Endothelial cell of umbilical vein (primary cell): Measurements from ENCODE around the gene DNMT1. TPM values are rescaled to one million over a fixed set of nuclear protein-coding genes. Genes with fewer than 3 reads are reported as not detected.

Experiments used
- BruUV-seq: library from RNA; stranded (reverse); fragments of 400-500 nt; replicated peaks from 2 replicates; lab custom pipeline; 2021; lab: Mats Ljungman, UMichigan
- CTCF ChIA-PET: fragments of 300-600, 350-600 bp; sonication (Branson Sonifier 250); formaldehyde crosslinking; loops from one replicate; lab custom pipeline; 2021; ENCODE audit warnings: antibody characterized with exemption, inconsistent platforms; lab: Charles Lee
- POLR2A ChIA-PET: fragments of 300-600, 350-600 bp; sonication (Branson Sonifier 250); formaldehyde crosslinking; loops from one replicate; lab custom pipeline; 2021; ENCODE audit warnings: antibody characterized with exemption, inconsistent platforms; lab: Charles Lee
- DNase-seq: peaks from one replicate; pipeline ENCODE4 v3.0.0-alpha.2; 2011; ENCODE audit warnings: low read depth, low spot score
- FAIRE-seq: peaks from 2 replicates; lab custom pipeline; 2011; peaks lifted over from hg19 to GRCh38; lab: Jason Lieb, UNC
- H2AFZ ChIP-seq: 2 replicates; pipeline ENCODE4 v1.6.0; 2012; ENCODE audit warnings: low read depth, low read length, control low read depth, inconsistent platforms
- H3K27ac ChIP-seq: 2 replicates; pipeline ENCODE4 v1.5.1; 2011; ENCODE audit warnings: low read depth, mild to moderate bottlenecking, control low read depth, low read length, moderate library complexity; ENCODE audit not compliant: insufficient read depth
- H3K27me3 ChIP-seq, 2 experiments: 2 replicates each; pipeline versions ENCODE4 v1.6.0 to v1.6.1; 2011; ENCODE audit warnings: low read length in 2 of 2, mixed read lengths in 1 of 2; ENCODE audit not compliant: control insufficient read depth in 2 of 2, insufficient read depth in 2 of 2
- H3K36me3 ChIP-seq, 2 experiments: 2 replicates in 1 of 2; 3 replicates in 1 of 2; pipeline ENCODE4 v1.5.1; 2011; ENCODE audit warnings: low read length in 2 of 2, mild to moderate bottlenecking in 1 of 2, moderate library complexity in 1 of 2; ENCODE audit not compliant: control insufficient read depth in 2 of 2, insufficient read depth in 2 of 2; ENCODE audit errors: extremely low read depth in 1 of 2
- H3K4me1 ChIP-seq: 3 replicates; pipeline ENCODE4 v1.5.1; 2011; ENCODE audit warnings: mild to moderate bottlenecking, low read length; ENCODE audit not compliant: control insufficient read depth, insufficient read depth; ENCODE audit errors: extremely low read depth
- H3K4me2 ChIP-seq: 2 replicates; pipeline ENCODE4 v1.6.1; 2011; ENCODE audit warnings: low read length, control low read depth, mixed read lengths; ENCODE audit not compliant: insufficient read depth
- H3K4me3 ChIP-seq, 3 experiments: fragments of 200-600 bp in 1 of 3; sonication (generic), shearing (Covaris generic) in 1 of 3; replicated peaks in 1 of 3; 2 replicates each; pipeline ENCODE4 v1.5.1; 2011 to 2016; ENCODE audit warnings: control low read depth in 3 of 3, low read length in 3 of 3, mild to moderate bottlenecking in 2 of 3, inconsistent platforms in 1 of 3, low read depth in 1 of 3, moderate library complexity in 1 of 3; ENCODE audit not compliant: insufficient read depth in 1 of 3
- H3K79me2 ChIP-seq: 2 replicates; pipeline ENCODE4 v1.6.0; 2012; ENCODE audit warnings: low read length, inconsistent platforms; ENCODE audit not compliant: control insufficient read depth, insufficient read depth
- H3K9ac ChIP-seq: replicated peaks from 2 replicates; pipeline ENCODE3; 2011; ENCODE audit warnings: low read length, control low read depth; ENCODE audit not compliant: insufficient read depth; ENCODE audit errors: extremely low read depth
- H3K9me1 ChIP-seq: replicated peaks from 3 replicates; pipeline ENCODE4 v1.6.0; 2011; ENCODE audit warnings: mild to moderate bottlenecking, low read length; ENCODE audit not compliant: control insufficient read depth, insufficient read depth; ENCODE audit errors: extremely low read depth
- H3K9me3 ChIP-seq: replicated peaks from 2 replicates; pipeline ENCODE4 v1.5.1; 2012; ENCODE audit warnings: low read length, inconsistent platforms; ENCODE audit not compliant: control insufficient read depth, insufficient read depth
- H4K20me1 ChIP-seq: replicated peaks from 2 replicates; pipeline ENCODE3; 2011; ENCODE audit warnings: mild to moderate bottlenecking, low read length; ENCODE audit not compliant: control insufficient read depth, insufficient read depth; ENCODE audit errors: extremely low read depth
- CTCF ChIP-seq, 2 donors: IDR thresholded peaks; 1 replicate in 1 of 2; 2 replicates in 1 of 2; pipeline ENCODE4 v1.5.1; 2011; ENCODE audit warnings: low read length in 2 of 2, mild to moderate bottlenecking in 2 of 2, moderate library complexity in 2 of 2, control low read depth in 1 of 2, inconsistent platforms in 1 of 2, low read depth in 1 of 2; ENCODE audit not compliant: insufficient read depth in 1 of 2; ENCODE audit errors: extremely low read depth in 1 of 2
- EZH2 ChIP-seq: IDR thresholded peaks from 2 replicates; pipeline ENCODE4 v1.6.1; 2012; ENCODE audit warnings: borderline replicate concordance, low read depth, mild to moderate bottlenecking, moderate library complexity, low read length, inconsistent platforms; ENCODE audit not compliant: severe bottlenecking
- FOS ChIP-seq: IDR thresholded peaks from 2 replicates; pipeline ENCODE4 v1.6.1; 2011; ENCODE audit warnings: mild to moderate bottlenecking, low read length, moderate library complexity, borderline replicate concordance; ENCODE audit not compliant: insufficient read depth
- GATA2 ChIP-seq: IDR thresholded peaks from 2 replicates; pipeline ENCODE4 v1.7.0; 2011; ENCODE audit warnings: low read depth, mild to moderate bottlenecking, moderate library complexity, mixed read lengths, low read length; ENCODE audit not compliant: insufficient read length, insufficient read depth
- JUN ChIP-seq: IDR thresholded peaks from 2 replicates; pipeline ENCODE4 v1.6.1; 2011; ENCODE audit warnings: borderline replicate concordance, low read depth; ENCODE audit not compliant: insufficient read length, insufficient read depth
- MAX ChIP-seq: IDR thresholded peaks from 2 replicates; pipeline ENCODE4 v1.6.1; 2011; ENCODE audit not compliant: insufficient read depth, insufficient read length
- MYC ChIP-seq: IDR thresholded peaks from one replicate; pipeline ENCODE4 v1.6.1; 2011; ENCODE audit warnings: mild to moderate bottlenecking, low read depth, low read length
- POLR2A ChIP-seq: IDR thresholded peaks from 2 replicates; pipeline ENCODE4 v1.6.1; 2012; ENCODE audit warnings: low read depth, mild to moderate bottlenecking, control low read depth, low read length
- POLR2AphosphoS5 ChIP-seq: IDR thresholded peaks from 2 replicates; pipeline ENCODE4 v1.6.1; 2012; ENCODE audit warnings: low read depth, mild to moderate bottlenecking, control low read depth, low read length, moderate library complexity; ENCODE audit not compliant: insufficient read depth
- dilution Hi-C: fragments of 300-500 bp; cut with MboI; formaldehyde crosslinking; loops from one replicate; pipeline ENCODE4 v1.15.0; 2019; ENCODE audit warnings: low sequenced_read_pairs; ENCODE audit not compliant: extremely low pct_ligation_motif_present
- intact Hi-C: fragments of 100-400 bp; cut with micrococcal nuclease; formaldehyde crosslinking; loops from one replicate; pipeline ENCODE4 v1.10.0; 2022
- polyA plus RNA-seq, 4 experiments: library from polyadenylated mRNA; depleted of rRNA in 3 of 4; stranded (reverse) in 3 of 4; unstranded in 1 of 4; fragments of >200 nt; gene quantifications; 2 replicates each; pipeline versions ENCODE4 v1.2.1 to v1.2.3, GENCODE V29; 2011 to 2012; ENCODE audit warnings: missing spikeins in 1 of 4
- total RNA-seq: library from RNA; stranded (reverse); gene quantifications from 2 replicates; pipeline ENCODE4 v1.2.3, GENCODE V29; 2021

Gene DNMT1
- total and polyA plus RNA-seq, 2 donors (not counting 3 experiments of a cell fraction or from before 2014, with no cell fraction given): 53.4 to 165 TPM

- intact Hi-C loops: no loop called here
- no peak overlapping the region for H3K4me2 ChIP-seq
- no peak overlapping the region for H3K27ac ChIP-seq
- ChIA-PET CTCF (no interaction called here), POLR2A (no interaction called here)
- H3K4me1 ChIP-seq: peaks cover 3% of the 10 kb centered on the region
- dilution Hi-C loops: no loop called here
- H3K9ac ChIP-seq: no peak overlapping the region
- H3K9me1 ChIP-seq: no peaks in the 10 kb centered on the region
- H3K27me3 ChIP-seq: no peaks in the 10 kb centered on the region
- H2AFZ ChIP-seq: no peak overlapping the region
- no TSS peak for BruUV-seq
- peaks cover 0 to 18% of the 10 kb centered on the region in 2 experiments for H3K36me3 ChIP-seq
- TF ChIP-seq GATA2: no peak
- TF ChIP-seq POLR2AphosphoS5: no peak
- TF ChIP-seq FOS: no peak
- TF ChIP-seq JUN: no peak
- no peak for TF ChIP-seq MAX
- no peak for TF ChIP-seq MYC
- TF ChIP-seq POLR2A: no peak
- TF ChIP-seq EZH2: no peak
- no peak for TF ChIP-seq CTCF (IDR thresholded peaks at IDR 0.05; ENCODE audit: extremely low read depth in 1 of 2, insufficient read depth in 1 of 2, low read depth in 1 of 2, low read length in 2 of 2)
- no peak for DNase-seq
- no peaks in the 10 kb centered on the region for H4K20me1 ChIP-seq
- no peaks in the 10 kb centered on the region for H3K9me3 ChIP-seq
- H3K4me3 ChIP-seq: no peak overlapping the region
- H3K79me2 ChIP-seq: no peaks in the 10 kb centered on the region
- FAIRE-seq: no peak
Observed at GRCh38 chr19:10093295-10094186, 101.2 kb downstream of the DNMT1 start.
